Measurements from ENCODE around the gene USP13. TPM values are rescaled to one million over a fixed set of nuclear protein-coding genes. Genes with fewer than 3 reads are reported as not detected.

USP13 gene
- total RNA-seq, 1 experiment from 2014 or later, result 22.7 TPM

DNA sequence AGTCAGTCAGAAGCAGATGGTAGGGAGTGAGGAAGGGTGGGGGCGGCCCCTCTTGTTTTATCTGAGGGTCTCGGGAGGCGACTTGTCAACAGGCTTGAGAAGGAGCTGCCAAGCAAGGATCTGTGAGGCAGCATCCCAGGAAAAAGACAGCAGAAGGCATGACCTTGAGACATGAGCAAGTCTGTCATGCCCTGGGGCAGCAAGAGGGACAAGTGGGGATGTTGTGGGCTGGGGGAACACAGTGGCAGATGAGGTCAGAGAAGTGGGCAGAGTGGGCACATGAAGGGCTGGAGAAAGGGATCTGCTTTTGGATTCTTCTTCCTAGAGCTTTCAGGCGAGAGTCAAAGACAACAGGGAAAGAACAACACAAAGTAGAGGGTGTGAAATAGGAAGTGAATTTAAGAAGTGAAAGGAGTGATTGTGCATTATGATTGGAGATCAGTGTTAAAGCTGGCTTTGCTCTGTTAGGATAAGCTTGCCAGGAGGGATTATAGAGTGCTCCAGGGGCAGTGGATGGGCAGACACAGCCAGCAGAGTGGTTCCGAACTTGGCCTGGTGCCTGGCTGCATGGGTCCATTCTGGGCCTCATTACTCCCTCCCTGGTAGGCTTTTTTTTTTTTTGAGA is 73.3 kb downstream of the USP13 start:
- ChIA-PET RAD21 (ENCODE audit: low non-redundant PET in 1 of 2, low total read pairs in 2 of 2, uncharacterized antibody in 2 of 2, unreplicated experiment in 2 of 2) (no interaction called here), POLR2A (no interaction called here), CTCF (no interaction called here)
- no peak overlapping the region for H3K9ac ChIP-seq (ENCODE audit: low read length)
- intact Hi-C loops (cut with micrococcal nuclease), result no loop called here
- no peaks in the 10 kb centered on the region for H4K20me1 ChIP-seq (ENCODE audit: insufficient read depth)
- DNase-seq (ENCODE audit: low read depth, low spot score) (no peak), ATAC-seq (no peak)
- peaks cover 4 to 8% of the 10 kb centered on the region in 2 experiments; a peak in 3 of 4 replicates for H3K36me3 ChIP-seq (ENCODE audit: control insufficient read depth in 1 of 2, insufficient read depth in 2 of 2, low read length in 2 of 2)
- no peaks in the 10 kb centered on the region for H3K9me3 ChIP-seq (ENCODE audit: control insufficient read depth in 1 of 2, insufficient read depth in 1 of 2, low read depth in 1 of 2, low read length in 2 of 2)
- H3K4me2 ChIP-seq (ENCODE audit: low read length), result no peak overlapping the region
- no peak overlapping the region for H3K27ac ChIP-seq (ENCODE audit: low read depth, low read length)
- no peaks in the 10 kb centered on the region for H3K79me2 ChIP-seq (ENCODE audit: insufficient read depth, low read length)
- TF ChIP-seq POLR2AphosphoS5 (IDR thresholded peaks at IDR 0.05; ENCODE audit: low read depth, low read length) (no peak), ZFX (IDR thresholded peaks at IDR 0.05) (no peak), EGR1 (IDR thresholded peaks at IDR 0.05; ENCODE audit: low read depth) (no peak), TCF7L2 (IDR thresholded peaks at IDR 0.05; ENCODE audit: borderline replicate concordance, extremely low read depth, insufficient read depth, insufficient read length) (no peak), CEBPB (IDR thresholded peaks at IDR 0.05; ENCODE audit: low read depth) (no peak), CBX3 (IDR thresholded peaks at IDR 0.05; ENCODE audit: low read depth) (no peak), RAD21 (IDR thresholded peaks at IDR 0.05; ENCODE audit: low read depth) (no peak), EZH2 (IDR thresholded peaks at IDR 0.05) (no peak), JUND (IDR thresholded peaks at IDR 0.05) (no peak), FOSL1 (IDR thresholded peaks at IDR 0.05; ENCODE audit: low read depth) (no peak), EZH2phosphoT487 (IDR thresholded peaks at IDR 0.05; ENCODE audit: borderline replicate concordance) (no peak), ZNF274 (IDR thresholded peaks at IDR 0.05; ENCODE audit: low read depth, low read length) (no peak), SIN3A (IDR thresholded peaks at IDR 0.05; ENCODE audit: low read depth) (no peak), POLR2A (IDR thresholded peaks at IDR 0.05; ENCODE audit: borderline replicate concordance, extremely low read depth, insufficient read depth, insufficient read length) (no peak), SRF (IDR thresholded peaks at IDR 0.05; ENCODE audit: low read depth) (no peak)
- TF ChIP-seq, protein P1, sequence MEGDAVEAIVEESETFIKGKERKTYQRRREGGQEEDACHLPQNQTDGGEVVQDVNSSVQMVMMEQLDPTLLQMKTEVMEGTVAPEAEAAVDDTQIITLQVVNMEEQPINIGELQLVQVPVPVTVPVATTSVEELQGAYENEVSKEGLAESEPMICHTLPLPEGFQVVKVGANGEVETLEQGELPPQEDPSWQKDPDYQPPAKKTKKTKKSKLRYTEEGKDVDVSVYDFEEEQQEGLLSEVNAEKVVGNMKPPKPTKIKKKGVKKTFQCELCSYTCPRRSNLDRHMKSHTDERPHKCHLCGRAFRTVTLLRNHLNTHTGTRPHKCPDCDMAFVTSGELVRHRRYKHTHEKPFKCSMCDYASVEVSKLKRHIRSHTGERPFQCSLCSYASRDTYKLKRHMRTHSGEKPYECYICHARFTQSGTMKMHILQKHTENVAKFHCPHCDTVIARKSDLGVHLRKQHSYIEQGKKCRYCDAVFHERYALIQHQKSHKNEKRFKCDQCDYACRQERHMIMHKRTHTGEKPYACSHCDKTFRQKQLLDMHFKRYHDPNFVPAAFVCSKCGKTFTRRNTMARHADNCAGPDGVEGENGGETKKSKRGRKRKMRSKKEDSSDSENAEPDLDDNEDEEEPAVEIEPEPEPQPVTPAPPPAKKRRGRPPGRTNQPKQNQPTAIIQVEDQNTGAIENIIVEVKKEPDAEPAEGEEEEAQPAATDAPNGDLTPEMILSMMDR (IDR thresholded peaks at IDR 0.05 in 2 of 3, conservative IDR thresholded peaks at IDR 0.05 in 1 of 3; ENCODE audit: borderline replicate concordance in 1 of 3, insufficient read depth in 1 of 3, low read depth in 2 of 3, low read length in 2 of 3), result no peak
- TF ChIP-seq, protein P2, sequence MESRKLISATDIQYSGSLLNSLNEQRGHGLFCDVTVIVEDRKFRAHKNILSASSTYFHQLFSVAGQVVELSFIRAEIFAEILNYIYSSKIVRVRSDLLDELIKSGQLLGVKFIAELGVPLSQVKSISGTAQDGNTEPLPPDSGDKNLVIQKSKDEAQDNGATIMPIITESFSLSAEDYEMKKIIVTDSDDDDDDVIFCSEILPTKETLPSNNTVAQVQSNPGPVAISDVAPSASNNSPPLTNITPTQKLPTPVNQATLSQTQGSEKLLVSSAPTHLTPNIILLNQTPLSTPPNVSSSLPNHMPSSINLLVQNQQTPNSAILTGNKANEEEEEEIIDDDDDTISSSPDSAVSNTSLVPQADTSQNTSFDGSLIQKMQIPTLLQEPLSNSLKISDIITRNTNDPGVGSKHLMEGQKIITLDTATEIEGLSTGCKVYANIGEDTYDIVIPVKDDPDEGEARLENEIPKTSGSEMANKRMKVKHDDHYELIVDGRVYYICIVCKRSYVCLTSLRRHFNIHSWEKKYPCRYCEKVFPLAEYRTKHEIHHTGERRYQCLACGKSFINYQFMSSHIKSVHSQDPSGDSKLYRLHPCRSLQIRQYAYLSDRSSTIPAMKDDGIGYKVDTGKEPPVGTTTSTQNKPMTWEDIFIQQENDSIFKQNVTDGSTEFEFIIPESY (IDR thresholded peaks at IDR 0.05; ENCODE audit: extremely low read depth, insufficient replicate concordance, low read length), result no peak
- TF ChIP-seq, protein P3, sequence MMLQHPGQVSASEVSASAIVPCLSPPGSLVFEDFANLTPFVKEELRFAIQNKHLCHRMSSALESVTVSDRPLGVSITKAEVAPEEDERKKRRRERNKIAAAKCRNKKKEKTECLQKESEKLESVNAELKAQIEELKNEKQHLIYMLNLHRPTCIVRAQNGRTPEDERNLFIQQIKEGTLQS (IDR thresholded peaks at IDR 0.05), result no peak
- TF ChIP-seq, protein P4, sequence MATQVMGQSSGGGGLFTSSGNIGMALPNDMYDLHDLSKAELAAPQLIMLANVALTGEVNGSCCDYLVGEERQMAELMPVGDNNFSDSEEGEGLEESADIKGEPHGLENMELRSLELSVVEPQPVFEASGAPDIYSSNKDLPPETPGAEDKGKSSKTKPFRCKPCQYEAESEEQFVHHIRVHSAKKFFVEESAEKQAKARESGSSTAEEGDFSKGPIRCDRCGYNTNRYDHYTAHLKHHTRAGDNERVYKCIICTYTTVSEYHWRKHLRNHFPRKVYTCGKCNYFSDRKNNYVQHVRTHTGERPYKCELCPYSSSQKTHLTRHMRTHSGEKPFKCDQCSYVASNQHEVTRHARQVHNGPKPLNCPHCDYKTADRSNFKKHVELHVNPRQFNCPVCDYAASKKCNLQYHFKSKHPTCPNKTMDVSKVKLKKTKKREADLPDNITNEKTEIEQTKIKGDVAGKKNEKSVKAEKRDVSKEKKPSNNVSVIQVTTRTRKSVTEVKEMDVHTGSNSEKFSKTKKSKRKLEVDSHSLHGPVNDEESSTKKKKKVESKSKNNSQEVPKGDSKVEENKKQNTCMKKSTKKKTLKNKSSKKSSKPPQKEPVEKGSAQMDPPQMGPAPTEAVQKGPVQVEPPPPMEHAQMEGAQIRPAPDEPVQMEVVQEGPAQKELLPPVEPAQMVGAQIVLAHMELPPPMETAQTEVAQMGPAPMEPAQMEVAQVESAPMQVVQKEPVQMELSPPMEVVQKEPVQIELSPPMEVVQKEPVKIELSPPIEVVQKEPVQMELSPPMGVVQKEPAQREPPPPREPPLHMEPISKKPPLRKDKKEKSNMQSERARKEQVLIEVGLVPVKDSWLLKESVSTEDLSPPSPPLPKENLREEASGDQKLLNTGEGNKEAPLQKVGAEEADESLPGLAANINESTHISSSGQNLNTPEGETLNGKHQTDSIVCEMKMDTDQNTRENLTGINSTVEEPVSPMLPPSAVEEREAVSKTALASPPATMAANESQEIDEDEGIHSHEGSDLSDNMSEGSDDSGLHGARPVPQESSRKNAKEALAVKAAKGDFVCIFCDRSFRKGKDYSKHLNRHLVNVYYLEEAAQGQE (IDR thresholded peaks at IDR 0.05; ENCODE audit: low read depth), result no peak
- TF ChIP-seq, protein P5, sequence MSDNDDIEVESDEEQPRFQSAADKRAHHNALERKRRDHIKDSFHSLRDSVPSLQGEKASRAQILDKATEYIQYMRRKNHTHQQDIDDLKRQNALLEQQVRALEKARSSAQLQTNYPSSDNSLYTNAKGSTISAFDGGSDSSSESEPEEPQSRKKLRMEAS (IDR thresholded peaks at IDR 0.05), result no peak
- no TSS peak for BruUV-seq (replicated peaks)
- no peaks in the 10 kb centered on the region for H3K27me3 ChIP-seq (ENCODE audit: insufficient read depth, low read length)
- H2AFZ ChIP-seq (ENCODE audit: low read depth, low read length, poor library complexity, severe bottlenecking), result no peak overlapping the region
- no peaks in the 10 kb centered on the region for H3K9me2 ChIP-seq (ENCODE audit: insufficient read depth)
- no peaks in the 10 kb centered on the region for H3K4me1 ChIP-seq (ENCODE audit: control insufficient read depth in 1 of 2, insufficient read depth in 2 of 2, low read length in 2 of 2)
- H3K4me3 ChIP-seq (replicated peaks in 1 of 2; ENCODE audit: low read depth in 1 of 2, low read length in 2 of 2), result no peak overlapping the region

Measured in HCT116 (cell line).